HEK293 (cell line): ENCODE measurements around the gene FAM89A.

ENCODE experiments used
- CTCF ChIA-PET: fragments of 350-600 bp; formaldehyde crosslinking; extraction: SDS; loops from one replicate; lab custom pipeline; 2021; ENCODE audit warnings: antibody characterized with exemption; lab: Yijun Ruan, JAX
- POLR2A ChIA-PET: fragments of 300-600 bp; formaldehyde crosslinking; extraction: SDS; loops from one replicate; lab custom pipeline; 2020; ENCODE audit warnings: antibody characterized with exemption, inconsistent platforms; lab: Yijun Ruan, JAX
- H3K27ac ChIP-seq: fragments of 200-500 bp; sonication (Bioruptor generic); 2 replicates; pipeline ENCODE4 v1.5.1; 2014; ENCODE audit warnings: low read depth, low read length, control low read depth, inconsistent platforms; ENCODE audit errors: extremely low read depth
- H3K36me3 ChIP-seq, 2 experiments: fragments of 200-500 bp in 1 of 2; sonication (Bioruptor generic) in 1 of 2; 1 replicate in 1 of 2; 2 replicates in 1 of 2; pipeline ENCODE4 v1.5.1; 2014 to 2017; ENCODE audit warnings: inconsistent platforms in 2 of 2, low read length in 2 of 2; ENCODE audit not compliant: control insufficient read depth in 2 of 2, insufficient read depth in 1 of 2
- H3K4me1 ChIP-seq: fragments of 200-500 bp; sonication (Bioruptor generic); 2 replicates; pipeline ENCODE4 v1.5.1; 2014; ENCODE audit warnings: mild to moderate bottlenecking, low read length, inconsistent platforms; ENCODE audit not compliant: control insufficient read depth, insufficient read depth
- H3K4me3 ChIP-seq: 2 replicates; pipeline ENCODE4 v1.5.1; 2011; ENCODE audit warnings: low read depth, mild to moderate bottlenecking, control low read depth, low read length, moderate library complexity
- H3K9me3 ChIP-seq: fragments of 200-500 bp; sonication (Bioruptor generic); 2 replicates; pipeline ENCODE4 v1.5.1; 2014; ENCODE audit warnings: low read depth, low read length, inconsistent platforms; ENCODE audit not compliant: control insufficient read depth, insufficient read depth
- BCL6B ChIP-seq: fragments of 450-650 bp; formaldehyde crosslinking; IDR thresholded peaks from 2 replicates; pipeline ENCODE4 v1.5.1; 2017; ENCODE audit warnings: missing biosample characterization, missing genetic modification characterization
- PRDM1 ChIP-seq: fragments of 450-650 bp; formaldehyde crosslinking; IDR thresholded peaks from 2 replicates; pipeline ENCODE4; 2016; ENCODE audit warnings: missing biosample characterization, missing genetic modification characterization
- ZBTB17 ChIP-seq: fragments of 450-650 bp; formaldehyde crosslinking; IDR thresholded peaks from 2 replicates; pipeline ENCODE4 v1.5.1; 2016; ENCODE audit warnings: missing biosample characterization, missing genetic modification characterization
- ZBTB7A ChIP-seq: fragments of 450-650 bp; formaldehyde crosslinking; IDR thresholded peaks from 2 replicates; pipeline ENCODE4 v1.5.1; 2016; ENCODE audit warnings: low read depth, missing biosample characterization, missing genetic modification characterization
- ZNF133 ChIP-seq: fragments of 450-650 bp; formaldehyde crosslinking; IDR thresholded peaks from 2 replicates; pipeline ENCODE4 v1.5.1; 2016; ENCODE audit warnings: missing biosample characterization, missing genetic modification characterization
- ZNF513 ChIP-seq: fragments of 450-650 bp; IDR thresholded peaks from 2 replicates; pipeline ENCODE4 v1.5.1; 2018; ENCODE audit warnings: missing biosample characterization, missing genetic modification characterization
- ZNF660 ChIP-seq: fragments of 450-650 bp; IDR thresholded peaks from 2 replicates; pipeline ENCODE4 v1.5.1; 2018; ENCODE audit warnings: missing biosample characterization, mild to moderate bottlenecking, missing genetic modification characterization
- ZNF677 ChIP-seq: fragments of 450-650 bp; IDR thresholded peaks from 2 replicates; pipeline ENCODE4 v1.5.0; 2018; ENCODE audit warnings: missing biosample characterization, mild to moderate bottlenecking, missing genetic modification characterization, moderate library complexity
- TF ChIP-seq, protein P1 (sequence below): fragments of 450-650 bp; formaldehyde crosslinking; IDR thresholded peaks from 2 replicates; pipeline ENCODE4 v1.5.1; 2016; ENCODE audit warnings: missing biosample characterization, missing genetic modification characterization
- TF ChIP-seq, protein P2 (sequence below): fragments of 450-650 bp; formaldehyde crosslinking; IDR thresholded peaks from 2 replicates; pipeline ENCODE4 v1.5.1; 2016; ENCODE audit warnings: missing biosample characterization, missing genetic modification characterization
- TF ChIP-seq, protein P3 (sequence below): fragments of 450-650 bp; formaldehyde crosslinking; IDR thresholded peaks from 2 replicates; pipeline ENCODE4 v1.5.0; 2017; ENCODE audit warnings: missing biosample characterization, missing genetic modification characterization, borderline replicate concordance

Gene FAM89A

GRCh38 chr1:231062500-231063270, 22.6 kb upstream of the FAM89A start (continued):
- TF ChIP-seq, protein P1, sequence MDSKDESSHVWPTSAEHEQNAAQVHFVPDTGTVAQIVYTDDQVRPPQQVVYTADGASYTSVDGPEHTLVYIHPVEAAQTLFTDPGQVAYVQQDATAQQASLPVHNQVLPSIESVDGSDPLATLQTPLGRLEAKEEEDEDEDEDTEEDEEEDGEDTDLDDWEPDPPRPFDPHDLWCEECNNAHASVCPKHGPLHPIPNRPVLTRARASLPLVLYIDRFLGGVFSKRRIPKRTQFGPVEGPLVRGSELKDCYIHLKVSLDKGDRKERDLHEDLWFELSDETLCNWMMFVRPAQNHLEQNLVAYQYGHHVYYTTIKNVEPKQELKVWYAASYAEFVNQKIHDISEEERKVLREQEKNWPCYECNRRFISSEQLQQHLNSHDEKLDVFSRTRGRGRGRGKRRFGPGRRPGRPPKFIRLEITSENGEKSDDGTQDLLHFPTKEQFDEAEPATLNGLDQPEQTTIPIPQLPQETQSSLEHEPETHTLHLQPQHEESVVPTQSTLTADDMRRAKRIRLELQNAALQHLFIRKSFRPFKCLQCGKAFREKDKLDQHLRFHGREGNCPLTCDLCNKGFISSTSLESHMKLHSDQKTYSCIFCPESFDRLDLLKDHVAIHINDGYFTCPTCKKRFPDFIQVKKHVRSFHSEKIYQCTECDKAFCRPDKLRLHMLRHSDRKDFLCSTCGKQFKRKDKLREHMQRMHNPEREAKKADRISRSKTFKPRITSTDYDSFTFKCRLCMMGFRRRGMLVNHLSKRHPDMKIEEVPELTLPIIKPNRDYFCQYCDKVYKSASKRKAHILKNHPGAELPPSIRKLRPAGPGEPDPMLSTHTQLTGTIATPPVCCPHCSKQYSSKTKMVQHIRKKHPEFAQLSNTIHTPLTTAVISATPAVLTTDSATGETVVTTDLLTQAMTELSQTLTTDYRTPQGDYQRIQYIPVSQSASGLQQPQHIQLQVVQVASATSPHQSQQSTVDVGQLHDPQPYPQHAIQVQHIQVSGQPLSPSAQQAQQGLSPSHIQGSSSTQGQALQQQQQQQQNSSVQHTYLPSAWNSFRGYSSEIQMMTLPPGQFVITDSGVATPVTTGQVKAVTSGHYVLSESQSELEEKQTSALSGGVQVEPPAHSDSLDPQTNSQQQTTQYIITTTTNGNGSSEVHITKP (tag by site-specific recombination), result peak; percentile 60
- TF ChIP-seq, all 188 proteins: peak for 19

DNA sequence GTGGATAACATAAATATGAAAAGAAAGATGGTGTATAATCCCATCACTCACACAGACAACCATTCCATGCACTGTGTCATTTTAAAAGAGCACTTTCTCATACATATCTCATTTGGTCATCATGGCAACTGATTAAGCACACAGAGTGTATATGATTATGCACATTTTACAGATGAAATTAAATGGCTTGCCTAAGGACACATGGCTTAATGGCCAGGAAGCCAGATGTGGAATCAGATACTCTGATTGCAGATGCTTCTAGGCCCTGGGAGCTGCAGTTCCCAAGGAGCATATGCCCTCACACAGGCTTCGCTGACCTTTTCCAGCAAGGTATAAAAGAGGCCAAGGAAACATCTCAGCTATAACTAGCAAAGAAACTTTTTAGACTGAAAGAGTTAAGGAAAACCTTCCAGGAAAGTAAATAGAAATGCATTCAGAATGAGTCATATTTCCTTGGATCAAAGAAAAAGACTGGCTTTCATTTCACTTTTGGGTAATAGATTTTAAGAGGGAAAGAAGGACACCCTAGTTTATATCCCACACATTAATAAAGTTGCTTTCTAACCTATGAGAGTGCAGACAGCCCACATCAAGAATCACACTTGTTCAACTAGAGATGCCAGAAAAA, 19.6 kb upstream of the FAM89A start:
- Histone ChIP-seq H3K36me3 (no peaks in the 10 kb centered on the region), H3K27ac (no peak overlapping the region)
- POLR2A ChIA-PET, result no interaction called here
- TF ChIP-seq ZNF133 (tag by site-specific recombination) (no peak), PRDM1 (tag by site-specific recombination) (0 out of 2 replicates have a peak, but pooled peaks have one; percentile 12), ZNF660 (tag by site-specific recombination) (no peak), BCL6B (tag by site-specific recombination) (peak; percentile 68), ZBTB17 (tag by site-specific recombination) (peak; percentile 44; the same call in 1 of the 2 replicates), ZNF513 (no peak), ZNF677 (tag by site-specific recombination) (no peak)
- TF ChIP-seq, protein P2, sequence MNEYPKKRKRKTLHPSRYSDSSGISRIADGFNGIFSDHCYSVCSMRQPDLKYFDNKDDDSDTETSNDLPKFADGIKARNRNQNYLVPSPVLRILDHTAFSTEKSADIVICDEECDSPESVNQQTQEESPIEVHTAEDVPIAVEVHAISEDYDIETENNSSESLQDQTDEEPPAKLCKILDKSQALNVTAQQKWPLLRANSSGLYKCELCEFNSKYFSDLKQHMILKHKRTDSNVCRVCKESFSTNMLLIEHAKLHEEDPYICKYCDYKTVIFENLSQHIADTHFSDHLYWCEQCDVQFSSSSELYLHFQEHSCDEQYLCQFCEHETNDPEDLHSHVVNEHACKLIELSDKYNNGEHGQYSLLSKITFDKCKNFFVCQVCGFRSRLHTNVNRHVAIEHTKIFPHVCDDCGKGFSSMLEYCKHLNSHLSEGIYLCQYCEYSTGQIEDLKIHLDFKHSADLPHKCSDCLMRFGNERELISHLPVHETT (tag by site-specific recombination), result no peak
- TF ChIP-seq, all 188 proteins: peak for 3
- Histone ChIP-seq H3K4me3 (no peak overlapping the region), H3K9me3 (no peaks in the 10 kb centered on the region), H3K4me1 (no peaks in the 10 kb centered on the region)
- CTCF ChIA-PET, result interaction anchor here (0.6 to 1.7 kb wide), 5 partner anchors 11 to 299 kb away, joined by 3 to 6 read pairs (median 3); no protein-coding TSS in a partner anchor

- ChIA-PET CTCF (interaction anchor here (0.5 to 1.7 kb wide), 7 partner anchors 12 to 300 kb away, joined by 3 to 6 read pairs (median 3); no protein-coding TSS in a partner anchor), POLR2A (no interaction called here)
- H3K4me1 ChIP-seq, result peaks cover 3% of the 10 kb centered on the region; the same call in 1 of the 2 replicates
- H3K36me3 ChIP-seq, result no peaks in the 10 kb centered on the region
- H3K27ac ChIP-seq, result no peak overlapping the region
- no peaks in the 10 kb centered on the region for H3K9me3 ChIP-seq
- no peak overlapping the region for H3K4me3 ChIP-seq
- TF ChIP-seq, protein P1 (tag by site-specific recombination), result peak; percentile 54
- TF ChIP-seq, protein P3, sequence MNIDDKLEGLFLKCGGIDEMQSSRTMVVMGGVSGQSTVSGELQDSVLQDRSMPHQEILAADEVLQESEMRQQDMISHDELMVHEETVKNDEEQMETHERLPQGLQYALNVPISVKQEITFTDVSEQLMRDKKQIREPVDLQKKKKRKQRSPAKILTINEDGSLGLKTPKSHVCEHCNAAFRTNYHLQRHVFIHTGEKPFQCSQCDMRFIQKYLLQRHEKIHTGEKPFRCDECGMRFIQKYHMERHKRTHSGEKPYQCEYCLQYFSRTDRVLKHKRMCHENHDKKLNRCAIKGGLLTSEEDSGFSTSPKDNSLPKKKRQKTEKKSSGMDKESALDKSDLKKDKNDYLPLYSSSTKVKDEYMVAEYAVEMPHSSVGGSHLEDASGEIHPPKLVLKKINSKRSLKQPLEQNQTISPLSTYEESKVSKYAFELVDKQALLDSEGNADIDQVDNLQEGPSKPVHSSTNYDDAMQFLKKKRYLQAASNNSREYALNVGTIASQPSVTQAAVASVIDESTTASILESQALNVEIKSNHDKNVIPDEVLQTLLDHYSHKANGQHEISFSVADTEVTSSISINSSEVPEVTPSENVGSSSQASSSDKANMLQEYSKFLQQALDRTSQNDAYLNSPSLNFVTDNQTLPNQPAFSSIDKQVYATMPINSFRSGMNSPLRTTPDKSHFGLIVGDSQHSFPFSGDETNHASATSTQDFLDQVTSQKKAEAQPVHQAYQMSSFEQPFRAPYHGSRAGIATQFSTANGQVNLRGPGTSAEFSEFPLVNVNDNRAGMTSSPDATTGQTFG, result no peak
- TF ChIP-seq ZBTB7A (tag by site-specific recombination), result no peak
These were observed 18.5 kb upstream of the FAM89A start for GRCh38 chr1:231058416-231059109.
